Measurements from ENCODE around the gene SLC25A10. TPM values are rescaled to one million over a fixed set of nuclear protein-coding genes. Genes with fewer than 3 reads are reported as not detected.

The SLC25A10 gene
- total RNA-seq, 1 experiment from 2014 or later: 46.8 TPM

GRCh38 chr17:81686614-81687013 is 25.5 kb upstream of the SLC25A10 start:
- no peak for TF ChIP-seq EZH2 (IDR thresholded peaks at IDR 0.05; ENCODE audit: borderline replicate concordance, low read depth, low read length, poor library complexity, severe bottlenecking)
- TF ChIP-seq, protein P1, sequence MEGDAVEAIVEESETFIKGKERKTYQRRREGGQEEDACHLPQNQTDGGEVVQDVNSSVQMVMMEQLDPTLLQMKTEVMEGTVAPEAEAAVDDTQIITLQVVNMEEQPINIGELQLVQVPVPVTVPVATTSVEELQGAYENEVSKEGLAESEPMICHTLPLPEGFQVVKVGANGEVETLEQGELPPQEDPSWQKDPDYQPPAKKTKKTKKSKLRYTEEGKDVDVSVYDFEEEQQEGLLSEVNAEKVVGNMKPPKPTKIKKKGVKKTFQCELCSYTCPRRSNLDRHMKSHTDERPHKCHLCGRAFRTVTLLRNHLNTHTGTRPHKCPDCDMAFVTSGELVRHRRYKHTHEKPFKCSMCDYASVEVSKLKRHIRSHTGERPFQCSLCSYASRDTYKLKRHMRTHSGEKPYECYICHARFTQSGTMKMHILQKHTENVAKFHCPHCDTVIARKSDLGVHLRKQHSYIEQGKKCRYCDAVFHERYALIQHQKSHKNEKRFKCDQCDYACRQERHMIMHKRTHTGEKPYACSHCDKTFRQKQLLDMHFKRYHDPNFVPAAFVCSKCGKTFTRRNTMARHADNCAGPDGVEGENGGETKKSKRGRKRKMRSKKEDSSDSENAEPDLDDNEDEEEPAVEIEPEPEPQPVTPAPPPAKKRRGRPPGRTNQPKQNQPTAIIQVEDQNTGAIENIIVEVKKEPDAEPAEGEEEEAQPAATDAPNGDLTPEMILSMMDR (conservative IDR thresholded peaks at IDR 0.05; ENCODE audit: low read depth, low read length): no peak
- Histone ChIP-seq H3K4me3 (ENCODE audit: low read depth, low read length, poor library complexity, severe bottlenecking) (no peak overlapping the region), H3K36me3 (ENCODE audit: insufficient read depth, low read length, poor library complexity, severe bottlenecking) (peaks cover 54% of the 10 kb centered on the region), H3K4me1 (ENCODE audit: insufficient read depth, low read length, poor library complexity, severe bottlenecking) (peaks cover 21% of the 10 kb centered on the region), H3K9me3 (ENCODE audit: low read depth, low read length, poor library complexity, severe bottlenecking) (no peaks in the 10 kb centered on the region), H3K27me3 (replicated peaks; ENCODE audit: insufficient read depth, low read depth, low read length, poor library complexity) (no peaks in the 10 kb centered on the region), H3K27ac (ENCODE audit: low read depth, low read length, poor library complexity, severe bottlenecking) (no peak overlapping the region)
- no peak for DNase-seq (ENCODE audit: low spot score)
- no TSS peak for BruUV-seq (replicated peaks)
- ChIA-PET CTCF (no interaction called here), POLR2A (ENCODE audit: low non-redundant PET) (no interaction called here)
- intact Hi-C loops (cut with micrococcal nuclease; ENCODE audit: unreplicated experiment): no loop called here

GRCh38 chr17:81687770-81688541 is 24.1 kb upstream of the SLC25A10 start:
- ChIA-PET CTCF (no interaction called here), POLR2A (ENCODE audit: low non-redundant PET) (no interaction called here)
- Histone ChIP-seq H3K9me3 (ENCODE audit: low read depth, low read length, poor library complexity, severe bottlenecking) (no peaks in the 10 kb centered on the region), H3K36me3 (ENCODE audit: insufficient read depth, low read length, poor library complexity, severe bottlenecking) (peaks cover 61% of the 10 kb centered on the region), H3K27ac (ENCODE audit: low read depth, low read length, poor library complexity, severe bottlenecking) (no peak overlapping the region), H3K27me3 (replicated peaks; ENCODE audit: insufficient read depth, low read depth, low read length, poor library complexity) (no peaks in the 10 kb centered on the region), H3K4me1 (ENCODE audit: insufficient read depth, low read length, poor library complexity, severe bottlenecking) (peaks cover 9% of the 10 kb centered on the region), H3K4me3 (ENCODE audit: low read depth, low read length, poor library complexity, severe bottlenecking) (no peak overlapping the region)
- TF ChIP-seq, protein P1 (conservative IDR thresholded peaks at IDR 0.05; ENCODE audit: low read depth, low read length): no peak
- no peak for TF ChIP-seq EZH2 (IDR thresholded peaks at IDR 0.05; ENCODE audit: borderline replicate concordance, low read depth, low read length, poor library complexity, severe bottlenecking)
- intact Hi-C loops (cut with micrococcal nuclease; ENCODE audit: unreplicated experiment): no loop called here
- no peak for DNase-seq (ENCODE audit: low spot score)
- BruUV-seq (replicated peaks): no TSS peak

- intact Hi-C loops (cut with micrococcal nuclease; ENCODE audit: unreplicated experiment): no loop called here
- no TSS peak for BruUV-seq (replicated peaks)
- peaks cover 68% of the 10 kb centered on the region for H3K36me3 ChIP-seq (ENCODE audit: insufficient read depth, low read length, poor library complexity, severe bottlenecking)
- ChIA-PET POLR2A (ENCODE audit: low non-redundant PET) (no interaction called here), CTCF (no interaction called here)
- H3K27me3 ChIP-seq (replicated peaks; ENCODE audit: insufficient read depth, low read depth, low read length, poor library complexity): no peaks in the 10 kb centered on the region
- peaks cover 9% of the 10 kb centered on the region for H3K4me1 ChIP-seq (ENCODE audit: insufficient read depth, low read length, poor library complexity, severe bottlenecking)
- no peak overlapping the region for H3K4me3 ChIP-seq (ENCODE audit: low read depth, low read length, poor library complexity, severe bottlenecking)
- TF ChIP-seq, protein P1 (conservative IDR thresholded peaks at IDR 0.05; ENCODE audit: low read depth, low read length): no peak
- TF ChIP-seq EZH2 (IDR thresholded peaks at IDR 0.05; ENCODE audit: borderline replicate concordance, low read depth, low read length, poor library complexity, severe bottlenecking): no peak
- no peak overlapping the region for H3K27ac ChIP-seq (ENCODE audit: low read depth, low read length, poor library complexity, severe bottlenecking)
- no peak for DNase-seq (ENCODE audit: low spot score)
- no peaks in the 10 kb centered on the region for H3K9me3 ChIP-seq (ENCODE audit: low read depth, low read length, poor library complexity, severe bottlenecking)
These were observed 23.5 kb upstream of the SLC25A10 start for GRCh38 chr17:81688616-81689015.

Measured in A673 (cell line).